HG02678 (cell line): ENCODE data around the gene DUS1L.

Experiments
- ATAC-seq: cut with Tn5 transposase; IDR thresholded peaks from one replicate; pipeline ENCODE4 v1.9.1; 2021; ENCODE audit warnings: mild to moderate bottlenecking, moderate library complexity; ENCODE audit not compliant: unreplicated experiment

The DUS1L gene

GRCh38 chr17:82101301-82101715, 35.7 kb upstream of the DUS1L start:
- ATAC-seq: no peak

- ATAC-seq: no peak
Measured at GRCh38 chr17:82100502-82101298, 35.1 kb upstream of the DUS1L start.

GRCh38 chr17:82098939-82099763, 33.5 kb upstream of the DUS1L start:
- peak; percentile 15 for ATAC-seq

- ATAC-seq: peak; percentile 69
Measured at GRCh38 chr17:82098169-82098938, 32.8 kb upstream of the DUS1L start, which contains the start of gene FASN. Gene FASN (minus strand): TSS chr17:82098236. CDS start chr17:82096445, 1,791 bp downstream.

GRCh38 chr17:82097919-82098168, 32.2 kb upstream of the DUS1L start:
- no peak for ATAC-seq

- peak; percentile 0 for ATAC-seq
Measured at GRCh38 chr17:82097184-82097918, 31.7 kb upstream of the DUS1L start.

GRCh38 chr17:82096709-82097183, 31.1 kb upstream of the DUS1L start:
- ATAC-seq: no peak

- no peak for ATAC-seq
Measured at GRCh38 chr17:82095777-82096708, 30.4 kb upstream of the DUS1L start.

GRCh38 chr17:82094931-82095776, 29.6 kb upstream of the DUS1L start:
- no peak for ATAC-seq

- ATAC-seq: no peak
Measured at GRCh38 chr17:82092995-82093751, 27.6 kb upstream of the DUS1L start.

- ATAC-seq: no peak
Measured at GRCh38 chr17:82092628-82092994, 27.0 kb upstream of the DUS1L start.

GRCh38 chr17:82092094-82092586, 26.5 kb upstream of the DUS1L start:
- no peak for ATAC-seq

- no peak for ATAC-seq
Measured at GRCh38 chr17:82091264-82092066, 25.9 kb upstream of the DUS1L start.

- ATAC-seq: no peak
Measured at GRCh38 chr17:82090549-82091263, 25.1 kb upstream of the DUS1L start.

GRCh38 chr17:82089723-82090548, 24.3 kb upstream of the DUS1L start:
- ATAC-seq: no peak
